Measurements from ENCODE around the gene MAPKAP1.
A peak's percentile ranks its signal among the peaks of the same experiment; 100 is the strongest.
"Not testable (repeated sequence)": the region's sequence is repeated elsewhere in the genome, so short reads cannot be mapped to it uniquely, and the experiment has no call there.

Gene MAPKAP1

GRCh38 chr9:125404733-125405132, 302.3 kb downstream of the MAPKAP1 start:
- DNase-seq: no peak

GRCh38 chr9:125400725-125401716, 306.0 kb downstream of the MAPKAP1 start:
- no peak for DNase-seq

- DNase-seq: not testable (repeated sequence)
Observed at GRCh38 chr9:125400232-125400631, 306.8 kb downstream of the MAPKAP1 start.

GRCh38 chr9:125399666-125400065, 307.3 kb downstream of the MAPKAP1 start:
- no peak for DNase-seq

- DNase-seq: no peak
Observed at GRCh38 chr9:125399165-125399564, 307.8 kb downstream of the MAPKAP1 start.

- no peak for DNase-seq
Observed at GRCh38 chr9:125398243-125398642, 308.8 kb downstream of the MAPKAP1 start.

- peak; percentile 47 for DNase-seq
Observed at GRCh38 chr9:125397736-125398135, 309.3 kb downstream of the MAPKAP1 start.

- DNase-seq: no peak
Observed at GRCh38 chr9:125396799-125397198, 310.2 kb downstream of the MAPKAP1 start.

- DNase-seq: no peak
Observed at GRCh38 chr9:125393426-125393825, 313.6 kb downstream of the MAPKAP1 start.

GRCh38 chr9:125391704-125392103, 315.3 kb downstream of the MAPKAP1 start:
- no peak for DNase-seq

GRCh38 chr9:125388978-125389377, 318.0 kb downstream of the MAPKAP1 start:
- no peak for DNase-seq

GRCh38 chr9:125387861-125388524, 319.0 kb downstream of the MAPKAP1 start:
- DNase-seq: peak; percentile 17

Measured in NCI-H146 (cell line).